ENCODE data around the gene SMARCD3.

- TF ChIP-seq POLR2A (IDR thresholded peaks at IDR 0.05) (peak in 1 of 2 donors; percentile 29), CTCF (IDR thresholded peaks at IDR 0.05) (no peak)
These were observed 28.4 kb upstream of the SMARCD3 start for GRCh38 chr7:151276666-151277590.

All from thyroid gland (tissue), 4 donors.